ENCODE data around the gene WNK1.

- TF ChIP-seq CTCF (conservative IDR thresholded peaks at IDR 0.05; ENCODE audit: low read length) (no peak), EZH2phosphoT487 (IDR thresholded peaks at IDR 0.05; ENCODE audit: borderline replicate concordance, low read depth, low read length) (no peak)
Observed at GRCh38 chr12:729221-729620, 23.2 kb upstream of the WNK1 start.
